H1 (cell line): ENCODE data around the gene C2CD4A. TPM values are rescaled to one million over a fixed set of nuclear protein-coding genes. Genes with fewer than 3 reads are reported as not detected.

Experiments used
- CTCF ChIA-PET: fragments of 300-600 bp; sonication (Branson Sonifier 250); formaldehyde crosslinking; loops from one replicate; lab custom pipeline; 2021; ENCODE audit not compliant: partially characterized antibody; lab: Charles Lee
- POLR2A ChIA-PET: fragments of 300-600 bp; sonication (Branson Sonifier 250); formaldehyde crosslinking; loops from one replicate; lab custom pipeline; 2021; ENCODE audit warnings: inconsistent platforms; ENCODE audit not compliant: partially characterized antibody; lab: Charles Lee
- DNase-seq, 2 experiments: peaks; one replicate each; pipeline versions ENCODE4 v3.0.0 to v3.0.0-alpha.2; 2010 to 2022; ENCODE audit warnings: low spot score in 2 of 2, low read depth in 1 of 2, mixed read lengths in 1 of 2
- FAIRE-seq: peaks from 2 replicates; lab custom pipeline; 2011; peaks lifted over from hg19 to GRCh38; lab: Jason Lieb, UNC
- H2AFZ ChIP-seq: 2 replicates; pipeline ENCODE4 v1.8.1; 2012; ENCODE audit warnings: low read length, inconsistent platforms
- H2AK5ac ChIP-seq: 2 replicates; pipeline ENCODE4 v1.6.1; 2013; ENCODE audit warnings: low read depth, low read length
- H2BK120ac ChIP-seq: replicated peaks from 2 replicates; pipeline ENCODE3; 2013; ENCODE audit warnings: low read depth, low read length, inconsistent platforms
- H2BK12ac ChIP-seq: 2 replicates; pipeline ENCODE4 v1.6.1; 2013; ENCODE audit warnings: low read depth, low read length
- H2BK15ac ChIP-seq: 2 replicates; pipeline ENCODE4 v1.6.1; 2013; ENCODE audit warnings: low read length
- H2BK20ac ChIP-seq: 2 replicates; pipeline ENCODE4 v1.6.1; 2013; ENCODE audit warnings: low read length
- H2BK5ac ChIP-seq: 2 replicates; pipeline ENCODE4 v1.6.1; 2013; ENCODE audit warnings: low read depth, low read length
- H3K14ac ChIP-seq: 2 replicates; pipeline ENCODE4 v1.6.1; 2013; ENCODE audit warnings: inconsistent platforms; ENCODE audit not compliant: insufficient read length
- H3K18ac ChIP-seq: 2 replicates; pipeline ENCODE4 v1.6.1; 2013; ENCODE audit warnings: low read length; ENCODE audit errors: extremely low read depth
- H3K23ac ChIP-seq: 2 replicates; pipeline ENCODE4 v1.6.1; 2013; ENCODE audit warnings: inconsistent platforms; ENCODE audit not compliant: insufficient read length
- H3K23me2 ChIP-seq: 2 replicates; pipeline ENCODE4 v1.6.1; 2013; ENCODE audit warnings: low read depth, low read length
- H3K27ac ChIP-seq: 2 replicates; pipeline ENCODE4 v1.6.1; 2011; ENCODE audit warnings: low read depth, low read length, inconsistent platforms
- H3K27me3 ChIP-seq, 4 experiments: replicated peaks in 1 of 4; 1 replicate in 1 of 4; 2 replicates in 3 of 4; pipeline versions ENCODE4 v1.6.1 to v1.8.1; 2011 to 2013; ENCODE audit warnings: low read length in 3 of 4, mild to moderate bottlenecking in 3 of 4, inconsistent platforms in 2 of 4, mixed read lengths in 2 of 4, moderate library complexity in 1 of 4; ENCODE audit not compliant: control insufficient read depth in 3 of 4, insufficient read depth in 3 of 4; ENCODE audit errors: extremely low read depth in 1 of 4
- H3K36me3 ChIP-seq, 4 experiments: 2 replicates each; pipeline versions ENCODE4 v1.6.1 to v1.8.1; 2011 to 2013; ENCODE audit warnings: mild to moderate bottlenecking in 4 of 4, low read length in 3 of 4, moderate library complexity in 2 of 4, control low read depth in 1 of 4, inconsistent platforms in 1 of 4; ENCODE audit not compliant: insufficient read depth in 4 of 4, control insufficient read depth in 2 of 4
- H3K4ac ChIP-seq: replicated peaks from 2 replicates; pipeline ENCODE3; 2013; ENCODE audit warnings: low read length, low read depth, mixed read lengths, inconsistent platforms; ENCODE audit not compliant: insufficient read length
- H3K4me1 ChIP-seq, 4 experiments: replicated peaks in 1 of 4; 1 replicate in 1 of 4; 2 replicates in 3 of 4; pipeline versions ENCODE4 v1.6.1 to v1.8.1; 2011 to 2013; ENCODE audit warnings: low read length in 3 of 4, inconsistent platforms in 2 of 4, mixed read lengths in 1 of 4; ENCODE audit not compliant: insufficient read depth in 4 of 4, control insufficient read depth in 3 of 4
- H3K4me2 ChIP-seq, 2 experiments: 2 replicates each; pipeline versions ENCODE4 v1.6.1 to v1.8.1; 2011 to 2013; ENCODE audit warnings: low read depth in 2 of 2, low read length in 2 of 2, control low read depth in 1 of 2, inconsistent platforms in 1 of 2, mild to moderate bottlenecking in 1 of 2; ENCODE audit not compliant: insufficient read depth in 1 of 2
- H3K4me3 ChIP-seq, 4 experiments: fragments of 200-600, 300-600 bp in 1 of 4; sonication (generic), shearing (Covaris generic), sonication (Bioruptor Twin) in 1 of 4; 2 replicates each; pipeline versions ENCODE4 v1.5.1 to v1.8.1; 2011 to 2016; ENCODE audit warnings: low read length in 4 of 4, low read depth in 3 of 4, control low read depth in 2 of 4, inconsistent platforms in 2 of 4, mild to moderate bottlenecking in 2 of 4, mixed read lengths in 1 of 4, moderate library complexity in 1 of 4; ENCODE audit not compliant: insufficient read depth in 2 of 4; ENCODE audit errors: extremely low read depth in 1 of 4
- H3K56ac ChIP-seq: replicated peaks from 2 replicates; pipeline ENCODE3; 2013; ENCODE audit warnings: low read depth, mild to moderate bottlenecking, mixed read lengths, low read length, inconsistent platforms; ENCODE audit not compliant: insufficient read length
- H3K79me1 ChIP-seq: 2 replicates; pipeline ENCODE4 v1.6.1; 2013; ENCODE audit warnings: low read depth, low read length, control low read depth
- H3K79me2 ChIP-seq, 2 experiments: 2 replicates each; pipeline versions ENCODE4 v1.6.1 to v1.8.1; 2012 to 2013; ENCODE audit warnings: low read length in 2 of 2, mild to moderate bottlenecking in 2 of 2, inconsistent platforms in 1 of 2; ENCODE audit not compliant: insufficient read depth in 2 of 2, control insufficient read depth in 1 of 2
- H3K9ac ChIP-seq, 4 experiments: replicated peaks in 1 of 4; 1 replicate in 1 of 4; 2 replicates in 3 of 4; pipeline versions ENCODE4 v1.6.1 to v1.8.1; 2011 to 2013; ENCODE audit warnings: low read depth in 3 of 4, low read length in 3 of 4, control low read depth in 2 of 4, mild to moderate bottlenecking in 2 of 4, moderate library complexity in 2 of 4, inconsistent platforms in 1 of 4; ENCODE audit errors: extremely low read depth in 1 of 4
- H3K9me3 ChIP-seq, 2 experiments: 2 replicates each; pipeline versions ENCODE4 v1.6.1 to v1.8.1; 2012 to 2013; ENCODE audit warnings: mild to moderate bottlenecking in 2 of 2, moderate library complexity in 2 of 2, control low read depth in 1 of 2, inconsistent platforms in 1 of 2, low read depth in 1 of 2, low read length in 1 of 2, mixed read lengths in 1 of 2; ENCODE audit not compliant: insufficient read depth in 2 of 2
- H4K20me1 ChIP-seq, 2 experiments: replicated peaks in 1 of 2; 2 replicates each; pipeline versions ENCODE3 to v1.8.1; 2011 to 2013; ENCODE audit warnings: inconsistent platforms in 2 of 2, low read length in 2 of 2, mild to moderate bottlenecking in 1 of 2; ENCODE audit not compliant: insufficient read depth in 2 of 2, control insufficient read depth in 1 of 2
- H4K5ac ChIP-seq: 2 replicates; pipeline ENCODE4 v1.6.1; 2013; ENCODE audit warnings: low read length, low read depth, mixed read lengths, inconsistent platforms; ENCODE audit not compliant: insufficient read length
- H4K8ac ChIP-seq: 2 replicates; pipeline ENCODE4 v1.8.0; 2013; ENCODE audit warnings: mild to moderate bottlenecking, moderate library complexity, low read length, inconsistent platforms; ENCODE audit not compliant: insufficient read depth; ENCODE audit errors: extremely low read depth
- H4K91ac ChIP-seq: replicated peaks from 2 replicates; pipeline ENCODE3; 2013; ENCODE audit warnings: low read length, mixed read lengths, inconsistent platforms; ENCODE audit not compliant: insufficient read length
- ATF3 ChIP-seq: IDR thresholded peaks from 2 replicates; pipeline ENCODE4 v1.6.1; 2011; ENCODE audit warnings: low read depth, mild to moderate bottlenecking, low read length; ENCODE audit not compliant: insufficient read depth
- E2F6 ChIP-seq: IDR thresholded peaks from 2 replicates; pipeline ENCODE4 v1.6.1; 2012; ENCODE audit warnings: inconsistent platforms
- JUND ChIP-seq: IDR thresholded peaks from 2 replicates; pipeline ENCODE4 v1.6.1; 2011; ENCODE audit warnings: mild to moderate bottlenecking, improper control_type of control experiment, low read length
- KDM4A ChIP-seq: IDR thresholded peaks from one replicate; pipeline ENCODE4 v1.7.1; 2012; ENCODE audit warnings: low read depth, mild to moderate bottlenecking, moderate library complexity, low read length, inconsistent platforms; ENCODE audit not compliant: severe bottlenecking
- MAX ChIP-seq: IDR thresholded peaks from 2 replicates; pipeline ENCODE4 v1.6.1; 2012; ENCODE audit warnings: inconsistent platforms
- RAD21 ChIP-seq, 2 experiments: IDR thresholded peaks in 1 of 2; conservative IDR thresholded peaks in 1 of 2; 2 replicates each; pipeline ENCODE4 v1.6.1; 2011; ENCODE audit warnings: low read depth in 2 of 2, low read length in 2 of 2, improper control_type of control experiment in 1 of 2, inconsistent platforms in 1 of 2, mild to moderate bottlenecking in 1 of 2, moderate library complexity in 1 of 2
- SIN3A ChIP-seq, 2 experiments: IDR thresholded peaks in 1 of 2; conservative IDR thresholded peaks in 1 of 2; 2 replicates each; pipeline ENCODE4 v1.6.1; 2011 to 2012; ENCODE audit warnings: low read length in 2 of 2, improper control_type of control experiment in 1 of 2, low read depth in 1 of 2, mild to moderate bottlenecking in 1 of 2
- WGBS, 2 experiments: shearing (Covaris generic) in 1 of 2; methylation state at CpG; one replicate each; pipeline versions ENCODE4 v1.1.6 to v1.1.7; 2013 to 2015; ENCODE audit warnings: low lambda C conversion rate in 2 of 2, mixed read lengths in 2 of 2, inconsistent platforms in 1 of 2, low coverage in 1 of 2, missing lambda C conversion rate in 1 of 2; ENCODE audit not compliant: insufficient replicate concordance in 2 of 2, insufficient coverage in 1 of 2, insufficient read length in 1 of 2; ENCODE audit errors: extremely low coverage in 1 of 2, missing lambda C conversion rate in 1 of 2; 5-methylcytosine and 5-hydroxymethylcytosine counted together
- polyA plus RNA-seq, 7 experiments: library from polyadenylated mRNA; depleted of rRNA in 3 of 7; stranded (reverse) in 5 of 7; unstranded in 2 of 7; fragments of >200 nt in 5 of 7; fragments of 200-250 nt in 2 of 7; gene quantifications; 1 replicate in 5 of 7; 2 replicates in 1 of 7; 4 replicates in 1 of 7; pipeline versions ENCODE4 v1.2.1 to v1.2.3, GENCODE V29; 2011 to 2013; ENCODE audit warnings: missing spikeins in 2 of 7, mixed read lengths in 2 of 7
- total RNA-seq: library from RNA; stranded (reverse); fragmentation: NEBNext Ultra II Directional; extraction: Animal tissue kit (Norgen Biotek cat#: 25700); gene quantifications from 2 replicates; pipeline ENCODE4 v1.2.1, GENCODE V29; 2021

Gene C2CD4A
- total and polyA plus RNA-seq, 2 of the 8 experiments (the other 6 are each of a cell fraction or from before 2014, with no cell fraction given): not detected

GRCh38 chr15:62068071-62068809 is 1.5 kb downstream of the C2CD4A start:
- 4% methylated on average over 84 of the region's 103 CpGs; no CpG with 5 or more reads in 1 of the 2 experiments for WGBS, 2 experiments
- no peak overlapping the region for H3K27ac ChIP-seq
- peaks cover 9% of the 10 kb centered on the region; the same call in 1 of the 2 replicates for H3K23me2 ChIP-seq
- H4K20me1 ChIP-seq: peaks cover 0 to 5% of the 10 kb centered on the region in 2 experiments
- H2BK15ac ChIP-seq: no peak overlapping the region
- H2AK5ac ChIP-seq: no peak overlapping the region
- H3K27me3 ChIP-seq: peaks cover 15 to 45% (median 35%) of the 10 kb centered on the region in 4 experiments
- H3K9ac ChIP-seq: peak overlapping the region in 1 of 4 experiments; percentile 69; a peak in 1 of 7 replicates
- no peaks in the 10 kb centered on the region for H3K79me1 ChIP-seq
- no peak overlapping the region for H3K56ac ChIP-seq
- no peak overlapping the region for H3K14ac ChIP-seq
- no peak overlapping the region for H4K5ac ChIP-seq
- POLR2A ChIA-PET: no interaction called here
- no peak overlapping the region for H3K18ac ChIP-seq
- H4K8ac ChIP-seq: no peak overlapping the region
- H2BK5ac ChIP-seq: no peak overlapping the region
- H3K36me3 ChIP-seq: no peaks in the 10 kb centered on the region
- no peaks in the 10 kb centered on the region for H3K9me3 ChIP-seq
- H3K23ac ChIP-seq: no peak overlapping the region
- no peak overlapping the region for H2BK120ac ChIP-seq
- H2AFZ ChIP-seq: no peak overlapping the region
- H3K4me1 ChIP-seq: peaks cover 3 to 7% (median 6%) of the 10 kb centered on the region in 4 experiments; a peak in 4 of 7 replicates
- H2BK20ac ChIP-seq: no peak overlapping the region
- DNase-seq (peak in 1 of 2 experiments; percentile 71), FAIRE-seq (no peak)
- H2BK12ac ChIP-seq: no peak overlapping the region
- peak overlapping the region; percentile 62 to 63 for H3K4me2 ChIP-seq
- no peak overlapping the region for H4K91ac ChIP-seq
- no peaks in the 10 kb centered on the region for H3K79me2 ChIP-seq
- CTCF ChIA-PET: interaction anchor here (1.4 to 2.3 kb wide), 2 partner anchors 71 to 239 kb away, joined by 3 to 7 read pairs; no protein-coding TSS in a partner anchor
- no peak overlapping the region for H3K4ac ChIP-seq
- peak overlapping the region; percentile 9 to 56 (median 12); a peak in 7 of 8 replicates for H3K4me3 ChIP-seq
- TF ChIP-seq ATF3 (no peak), MAX (peak; percentile 64), JUND (no peak), SIN3A (conservative IDR thresholded peaks at IDR 0.05 in 1 of 2, IDR thresholded peaks at IDR 0.05 in 1 of 2; ENCODE audit: low read depth in 1 of 2, low read length in 2 of 2) (0 out of 4 replicates have a peak, but pooled peaks have one; percentile 22 to 26), E2F6 (peak; percentile 62; the same call in 1 of the 2 replicates), RAD21 (IDR thresholded peaks at IDR 0.05 in 1 of 2, conservative IDR thresholded peaks at IDR 0.05 in 1 of 2; ENCODE audit: low read depth in 2 of 2, low read length in 2 of 2) (peak in 1 of 2 experiments; percentile 10; a peak in 1 of 4 replicates), KDM4A (peak; percentile 78)
